ENCODE measurements around the gene KSR1. TPM values are rescaled to one million over a fixed set of nuclear protein-coding genes. Genes with fewer than 3 reads are reported as not detected.

Gene KSR1
- total RNA-seq, 2 experiments from 2014 or later = 53.9 to 58.2 TPM

DNA sequence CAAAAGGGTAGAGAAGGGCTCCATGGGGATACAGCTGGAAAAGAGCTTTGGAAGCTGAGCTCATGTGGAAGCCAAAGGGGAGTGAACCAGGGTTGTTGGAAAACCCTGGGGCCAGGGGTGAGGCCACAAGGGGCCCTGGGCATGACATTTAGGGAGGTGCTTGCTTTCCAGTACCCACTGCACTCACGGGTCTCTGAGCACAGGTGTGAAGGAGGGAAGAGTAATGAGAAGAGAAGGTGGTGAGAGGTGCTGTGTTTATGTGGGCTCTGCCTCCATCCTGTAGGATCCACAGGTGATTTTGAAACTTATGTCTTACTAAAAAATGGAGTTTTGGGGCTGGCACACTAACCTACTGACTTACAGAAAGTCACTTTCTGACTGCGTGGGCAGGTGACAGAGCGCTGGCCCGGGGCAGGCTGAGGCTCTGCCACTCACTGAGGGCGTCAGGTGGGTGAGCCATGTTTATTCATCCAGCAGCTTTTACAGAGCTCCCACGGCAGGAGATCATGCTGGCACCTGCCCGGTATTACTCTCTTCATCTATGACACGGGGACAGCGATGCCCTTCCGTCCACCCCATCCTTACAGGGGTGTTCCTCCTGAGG is 18.9 kb downstream of the KSR1 start:
- Mint-ChIP-seq H3K36me3 (ENCODE audit: low read depth) (peaks cover 6% of the 10 kb centered on the region), H3K27me3 (no peaks in the 10 kb centered on the region), H3K27ac (peak overlapping the region; percentile 100), H3K4me3 (peak overlapping the region; percentile 47), H3K9me3 (no peaks in the 10 kb centered on the region), H3K4me1 (ENCODE audit: low read depth) (peaks cover 88% of the 10 kb centered on the region)
- ChIA-PET POLR2A (interaction anchor here (1.1 to 5.8 kb wide), 6 partner anchors 9 to 99 kb away, joined by 4 to 83 read pairs (median 6); partner anchors contain the start of gene KSR1), CTCF (interaction anchor here (1.0 to 6.0 kb wide), 7 partner anchors 17 to 182 kb away, joined by 3 to 41 read pairs (median 6); partner anchors contain the start of gene KSR1)
- peak; percentile 77 for DNase-seq
- no peak for TF ChIP-seq CTCF (IDR thresholded peaks at IDR 0.05)
- peak; percentile 14 for ATAC-seq
- intact Hi-C loops (cut with micrococcal nuclease) = loop anchor here (10.0 kb wide), 1 partner anchor 570 kb away; the partner anchor contains the start of gene NLK

GRCh38 chr17:27475981-27476895 is 20.0 kb downstream of the KSR1 start:
- Mint-ChIP-seq H3K4me3 (no peak overlapping the region), H3K27me3 (no peaks in the 10 kb centered on the region), H3K9me3 (no peaks in the 10 kb centered on the region), H3K27ac (no peak overlapping the region), H3K36me3 (ENCODE audit: low read depth) (peaks cover 2% of the 10 kb centered on the region), H3K4me1 (ENCODE audit: low read depth) (peaks cover 88% of the 10 kb centered on the region)
- ChIA-PET POLR2A (interaction anchor here (1.0 to 5.6 kb wide), 4 partner anchors 10 to 69 kb away, joined by 3 to 63 read pairs (median 4); no protein-coding TSS in a partner anchor), CTCF (interaction anchor here (1.0 to 6.0 kb wide), 6 partner anchors 18 to 127 kb away, joined by 3 to 41 read pairs (median 5); no protein-coding TSS in a partner anchor)
- DNase-seq = no peak
- intact Hi-C loops (cut with micrococcal nuclease) = loop anchor here (10.0 kb wide), 1 partner anchor 569 kb away; the partner anchor contains the start of gene NLK
- no peak for ATAC-seq
- TF ChIP-seq CTCF (IDR thresholded peaks at IDR 0.05) = no peak

GRCh38 chr17:27477050-27477888 is 21.0 kb downstream of the KSR1 start:
- ChIA-PET CTCF (interaction anchor here (1.2 to 1.5 kb wide), 2 partner anchors 103 to 122 kb away, joined by 3 read pairs; no protein-coding TSS in a partner anchor), POLR2A (interaction anchor here (1.0 to 1.1 kb wide), 2 partner anchors 11 to 68 kb away, joined by 3 read pairs; no protein-coding TSS in a partner anchor)
- H3K27ac Mint-ChIP-seq = peak overlapping the region; percentile 19
- intact Hi-C loops (cut with micrococcal nuclease) = loop anchor here (10.0 kb wide), 1 partner anchor 568 kb away; the partner anchor contains the start of gene NLK
- no peaks in the 10 kb centered on the region for H3K27me3 Mint-ChIP-seq
- peaks cover 2% of the 10 kb centered on the region for H3K36me3 Mint-ChIP-seq (ENCODE audit: low read depth)
- no peak for ATAC-seq
- DNase-seq = no peak
- no peak for TF ChIP-seq CTCF (IDR thresholded peaks at IDR 0.05)
- H3K4me3 Mint-ChIP-seq = no peak overlapping the region
- no peaks in the 10 kb centered on the region for H3K9me3 Mint-ChIP-seq
- peaks cover 87% of the 10 kb centered on the region for H3K4me1 Mint-ChIP-seq (ENCODE audit: low read depth)

- no peak overlapping the region for H3K27ac Mint-ChIP-seq
- CTCF ChIA-PET = interaction anchor here (1.5 kb wide), 1 partner anchor 102 kb away, joined by 3 read pairs; no protein-coding TSS in a partner anchor
- intact Hi-C loops (cut with micrococcal nuclease) = loop anchor here (10.0 kb wide), 1 partner anchor 567 kb away; the partner anchor contains the start of gene NLK
Observed at GRCh38 chr17:27477971-27478684, 21.9 kb downstream of the KSR1 start.

More at GRCh38 chr17:27477971-27478684, 21.9 kb downstream of the KSR1 start:
- no peaks in the 10 kb centered on the region for H3K27me3 Mint-ChIP-seq
- no peak for TF ChIP-seq CTCF (IDR thresholded peaks at IDR 0.05)
- ATAC-seq = no peak
- DNase-seq = no peak
- H3K9me3 Mint-ChIP-seq = no peaks in the 10 kb centered on the region
- no peak overlapping the region for H3K4me3 Mint-ChIP-seq
- POLR2A ChIA-PET = interaction anchor here (1.0 to 1.1 kb wide), 2 partner anchors 23 to 67 kb away, joined by 3 read pairs; no protein-coding TSS in a partner anchor
- H3K36me3 Mint-ChIP-seq (ENCODE audit: low read depth) = peaks cover 2% of the 10 kb centered on the region
- H3K4me1 Mint-ChIP-seq (ENCODE audit: low read depth) = peaks cover 85% of the 10 kb centered on the region
